Metanephros (tissue), 2 donors: ENCODE measurements around the gene DGKH. TPM values are rescaled to one million over a fixed set of nuclear protein-coding genes. Genes with fewer than 3 reads are reported as not detected.

Experiments used
- small RNA-seq: library from RNA; depleted of rRNA; stranded (forward); fragments of <200 nt; gene quantifications from one replicate; pipeline ENCODE3, GENCODE V24; 2014; ENCODE audit warnings: low replicate concordance
- total RNA-seq: library from RNA; depleted of rRNA; stranded (reverse); fragments of >200 nt; gene quantifications from one replicate; pipeline ENCODE4 v1.2.3, GENCODE V29; 2014

The DGKH gene
- 15.5 TPM for total RNA-seq

GRCh38 chr13:42048342-42048683 is at the start of gene DGKH:
Gene DGKH (plus strand): TSS chr13:42048648. CDS start chr13:42048774, 126 bp downstream.

GRCh38 chr13:42272115-42272803 is 223.8 kb downstream of the DGKH start, which contains the start of gene AKAP11:
Gene AKAP11 (plus strand): TSS chr13:42272152. CDS start chr13:42286349, 14,197 bp downstream.

Small RNAs within 50 kb of the gene (small RNA-seq; reads per million reads assigned to genes)
- gene RPS28P8: not detected

Other genes starting within 250 kb of the DGKH start
- 35.6 TPM for gene VWA8, start 87.5 kb upstream of the DGKH start, total RNA-seq
- 35.7 TPM for gene AKAP11, start 223.5 kb downstream of the DGKH start, total RNA-seq